Muscle layer of duodenum (tissue), 2 donors: ENCODE results near the gene NIBAN1.
"Not testable (repeated sequence)": the region's sequence is repeated elsewhere in the genome, so short reads cannot be mapped to it uniquely, and the experiment has no call there.

Source experiments
- H3K27ac ChIP-seq: one replicate; pipeline ENCODE4 v1.7.0; 2013; ENCODE audit warnings: mild to moderate bottlenecking, low read length
- H3K27me3 ChIP-seq: one replicate; pipeline ENCODE4 v1.7.0; 2013; ENCODE audit warnings: low read depth, mild to moderate bottlenecking, control low read depth, low read length
- H3K36me3 ChIP-seq, 2 donors: one replicate each; pipeline ENCODE4 v1.7.0; 2013; ENCODE audit warnings: low read length in 2 of 2, control low read depth in 1 of 2, mild to moderate bottlenecking in 1 of 2; ENCODE audit not compliant: insufficient read depth in 2 of 2, control insufficient read depth in 1 of 2
- H3K4me1 ChIP-seq, 2 donors: one replicate each; pipeline ENCODE4 v1.7.0; 2013; ENCODE audit warnings: low read length in 2 of 2, mild to moderate bottlenecking in 2 of 2, control low read depth in 1 of 2, moderate library complexity in 1 of 2; ENCODE audit not compliant: insufficient read depth in 2 of 2, control insufficient read depth in 1 of 2
- H3K4me3 ChIP-seq, 2 donors: one replicate each; pipeline ENCODE4 v1.7.0; 2013; ENCODE audit warnings: low read length in 2 of 2, low read depth in 1 of 2, mild to moderate bottlenecking in 1 of 2
- H3K9me3 ChIP-seq, 2 donors: one replicate each; pipeline ENCODE4 v1.7.0; 2013; ENCODE audit warnings: low read length in 2 of 2, control low read depth in 1 of 2, mild to moderate bottlenecking in 1 of 2; ENCODE audit not compliant: control insufficient read depth in 1 of 2
- donor health status: healthy.

Gene NIBAN1

DNA sequence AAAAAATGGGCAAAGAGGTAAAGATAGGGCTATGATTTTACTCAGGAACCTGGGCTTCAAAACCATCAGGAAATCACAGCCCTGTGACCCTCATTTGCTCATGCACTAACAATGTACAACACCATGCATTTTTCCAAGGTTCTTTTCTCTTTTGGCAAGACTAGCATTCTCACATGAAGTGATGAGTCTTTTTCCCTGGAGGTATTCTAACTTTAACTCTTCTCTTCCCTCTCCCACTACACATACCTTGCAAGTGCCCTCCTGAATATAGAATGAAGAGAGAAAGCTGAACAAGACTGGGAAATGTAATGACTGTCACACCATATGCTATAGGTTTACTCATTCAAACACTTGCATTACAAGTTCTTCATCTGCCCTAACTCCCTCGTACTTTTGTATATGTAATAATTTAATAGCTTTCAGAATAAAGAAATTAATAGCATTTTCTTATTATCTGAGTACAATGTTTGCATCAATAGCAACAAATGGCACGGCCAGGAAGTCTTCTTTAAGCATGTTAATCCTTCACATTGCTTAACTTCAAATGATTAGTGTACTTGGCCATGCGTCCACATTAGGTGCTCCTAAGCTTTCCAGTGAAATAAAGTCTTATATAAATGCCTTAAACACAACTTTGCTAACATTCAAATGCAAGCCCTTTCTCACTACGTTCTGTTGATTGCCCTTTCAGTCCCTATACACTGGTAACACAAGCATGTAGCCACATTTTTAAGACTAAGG, 1.8 kb downstream of the NIBAN1 start:
- H3K9me3 ChIP-seq = no peaks in the 10 kb centered on the region
- peak overlapping the region; percentile 85 to 94 for H3K4me3 ChIP-seq
- no peaks in the 10 kb centered on the region for H3K27me3 ChIP-seq
- peaks cover 0 to 5% of the 10 kb centered on the region in 2 donors for H3K4me1 ChIP-seq
- H3K27ac ChIP-seq = peak overlapping the region; percentile 83
- H3K36me3 ChIP-seq = no peaks in the 10 kb centered on the region

DNA sequence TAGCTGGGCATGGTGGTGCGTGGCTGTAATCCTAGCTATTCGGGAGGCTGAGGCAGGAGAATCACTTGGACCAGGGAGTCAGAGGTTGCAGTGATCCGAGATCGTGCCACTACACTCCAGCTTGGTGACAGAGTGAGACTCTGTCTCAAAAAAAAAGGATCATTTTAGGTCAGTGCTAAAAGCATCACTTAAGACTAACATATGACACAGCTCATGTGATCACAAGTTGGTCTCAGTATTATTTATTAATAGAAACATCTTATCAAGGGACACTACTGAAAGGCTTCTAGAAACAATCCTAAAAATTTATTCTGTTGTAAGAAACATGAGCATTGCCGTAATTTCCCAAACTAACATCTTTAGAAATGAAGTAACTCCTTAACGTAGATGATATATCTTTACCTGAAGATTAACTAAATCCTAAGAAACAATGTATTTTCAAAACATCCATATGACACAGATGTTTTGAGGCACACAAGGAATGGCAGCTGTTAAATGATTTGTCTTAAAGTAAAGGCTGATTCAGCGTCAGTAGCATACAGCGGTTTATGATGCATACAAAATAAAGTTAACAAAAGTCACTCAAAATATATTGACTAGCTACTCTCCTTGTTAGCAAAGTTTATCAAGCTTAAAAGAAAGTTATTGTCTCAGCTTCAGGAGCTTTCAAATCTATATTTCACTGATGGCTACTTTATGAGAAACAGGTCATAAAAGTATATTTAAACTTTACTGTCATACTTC, 2.6 kb downstream of the NIBAN1 start:
- H3K9me3 ChIP-seq = no peaks in the 10 kb centered on the region
- peaks cover 0 to 10% of the 10 kb centered on the region in 2 donors for H3K4me1 ChIP-seq
- peak overlapping the region; percentile 7 to 85 for H3K4me3 ChIP-seq
- peak overlapping the region; percentile 10 for H3K27ac ChIP-seq
- no peaks in the 10 kb centered on the region for H3K36me3 ChIP-seq
- no peaks in the 10 kb centered on the region for H3K27me3 ChIP-seq

- H3K4me1 ChIP-seq = peaks cover 0 to 17% of the 10 kb centered on the region in 2 donors
- H3K27me3 ChIP-seq = no peaks in the 10 kb centered on the region
- H3K4me3 ChIP-seq = no peak overlapping the region
- H3K36me3 ChIP-seq = no peaks in the 10 kb centered on the region
- H3K9me3 ChIP-seq = no peaks in the 10 kb centered on the region
- no peak overlapping the region for H3K27ac ChIP-seq
These were observed 3.6 kb downstream of the NIBAN1 start for GRCh38 chr1:184970691-184971161.

DNA sequence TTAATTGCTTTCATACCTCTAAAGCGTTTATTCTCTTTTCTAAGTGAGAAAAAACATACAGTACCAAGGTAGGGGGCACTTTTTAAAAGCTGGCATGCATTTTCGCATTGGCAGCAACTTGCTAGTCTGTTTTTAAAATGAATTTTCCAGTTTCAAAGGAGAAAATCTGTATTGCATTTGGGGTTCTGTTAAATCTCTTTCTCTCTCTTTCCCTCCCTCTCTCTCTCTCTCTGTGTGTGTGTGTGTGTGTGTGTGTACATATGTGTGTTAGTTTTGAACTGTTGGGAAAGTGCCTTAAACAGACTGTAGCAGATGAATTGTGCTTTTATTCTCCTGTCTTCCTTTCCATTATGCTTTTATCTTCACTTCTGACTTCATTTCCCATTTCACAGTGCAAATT, 7.3 kb downstream of the NIBAN1 start:
- no peak overlapping the region for H3K4me3 ChIP-seq

GRCh38 chr1:184965944-184966860, 8.1 kb downstream of the NIBAN1 start:
- Histone ChIP-seq H3K27ac (no peak overlapping the region), H3K27me3 (no peaks in the 10 kb centered on the region), H3K36me3 (no peaks in the 10 kb centered on the region), H3K4me1 (peaks cover 0 to 17% of the 10 kb centered on the region in 2 donors), H3K9me3 (no peaks in the 10 kb centered on the region), H3K4me3 (no peak overlapping the region)

More for the DNA sequence above, 7.3 kb downstream of the NIBAN1 start:
- Histone ChIP-seq H3K36me3 (no peaks in the 10 kb centered on the region), H3K27ac (no peak overlapping the region), H3K4me1 (peaks cover 0 to 17% of the 10 kb centered on the region in 2 donors), H3K27me3 (no peaks in the 10 kb centered on the region), H3K9me3 (no peaks in the 10 kb centered on the region)

DNA sequence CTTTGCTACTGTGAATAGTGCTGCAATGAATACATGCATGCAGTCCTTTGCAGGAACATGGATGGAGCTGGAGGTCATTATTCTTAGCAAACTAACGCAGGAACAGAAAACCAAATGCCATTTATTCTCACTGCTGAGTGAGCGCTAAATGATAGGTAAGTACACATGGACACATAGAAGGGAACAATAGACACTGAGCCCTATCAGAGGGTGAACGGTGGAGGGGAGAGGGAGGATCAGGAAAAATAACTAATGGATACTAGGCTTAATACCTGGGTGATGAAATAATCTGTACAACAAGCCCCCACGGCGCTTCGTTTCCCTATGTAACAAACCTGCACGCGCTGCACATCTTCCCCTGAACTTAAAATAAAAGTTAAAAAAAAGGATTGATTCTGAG, 8.9 kb downstream of the NIBAN1 start:
- Histone ChIP-seq H3K4me3 (no peak overlapping the region), H3K4me1 (peaks cover 0 to 21% of the 10 kb centered on the region in 2 donors), H3K27me3 (no peaks in the 10 kb centered on the region), H3K27ac (no peak overlapping the region), H3K9me3 (no peaks in the 10 kb centered on the region), H3K36me3 (no peaks in the 10 kb centered on the region)

DNA sequence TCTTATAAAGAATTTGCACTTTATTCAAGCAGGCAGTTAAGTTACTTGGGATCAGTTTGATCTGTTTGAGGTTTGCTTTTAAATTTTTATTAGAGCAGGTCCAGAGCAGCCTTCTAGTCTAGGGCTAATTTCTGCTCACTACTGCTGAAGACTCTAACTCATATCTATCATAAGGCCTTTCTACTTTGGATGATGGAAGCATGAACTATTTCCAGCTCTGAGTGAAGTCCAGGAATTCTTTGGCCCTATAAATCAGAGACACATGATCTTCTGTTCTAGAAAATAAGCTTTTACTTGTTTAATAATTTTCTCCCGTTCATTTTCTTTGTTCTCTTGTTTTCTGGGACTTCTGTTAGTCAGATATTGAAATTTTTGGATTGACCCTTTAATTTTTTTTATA, 14.7 kb downstream of the NIBAN1 start:
- Histone ChIP-seq H3K4me1 (peaks cover 8 to 19% of the 10 kb centered on the region in 2 donors), H3K4me3 (no peak overlapping the region), H3K9me3 (no peaks in the 10 kb centered on the region), H3K27me3 (no peaks in the 10 kb centered on the region), H3K36me3 (no peaks in the 10 kb centered on the region), H3K27ac (peak overlapping the region; percentile 19)

DNA sequence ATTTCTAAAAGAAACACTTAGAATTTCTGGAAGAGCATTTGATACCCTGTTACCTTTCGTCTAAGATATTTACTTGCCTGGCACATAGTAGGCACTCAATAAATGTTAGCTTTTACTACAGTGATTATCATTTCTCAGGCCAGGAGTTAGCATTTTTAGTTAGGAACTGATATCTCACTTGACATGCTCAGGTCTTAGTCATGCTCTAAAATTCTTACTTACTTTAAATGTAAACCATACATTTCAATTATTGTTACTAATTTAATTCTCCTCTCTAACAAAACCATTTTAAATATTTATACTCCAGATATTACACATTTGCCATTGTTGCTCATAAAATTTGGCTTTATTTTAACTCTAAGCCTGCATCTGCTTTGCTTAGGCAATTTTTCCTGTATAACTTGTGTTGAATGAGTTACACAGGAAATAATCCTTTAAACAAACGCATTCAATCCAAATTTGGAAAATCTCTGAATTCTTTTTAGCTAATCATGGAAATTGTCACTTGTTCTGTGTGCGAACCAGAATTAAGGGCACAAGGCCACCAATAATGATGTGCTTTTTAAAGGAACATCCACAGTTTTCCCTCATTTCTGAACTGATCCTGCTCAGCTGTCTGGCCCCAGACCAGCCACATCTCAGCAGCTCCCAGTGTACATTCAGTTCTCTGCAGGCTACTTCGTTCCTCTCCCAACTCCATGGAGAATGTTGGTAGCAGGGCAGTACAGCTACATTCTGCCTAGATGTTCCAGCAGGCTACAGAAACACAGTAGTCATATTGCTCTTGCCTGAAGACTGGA, 15.6 kb downstream of the NIBAN1 start:
- Histone ChIP-seq H3K4me1 (peaks cover 8 to 25% of the 10 kb centered on the region in 2 donors), H3K9me3 (no peaks in the 10 kb centered on the region), H3K27ac (peak overlapping the region; percentile 19), H3K36me3 (no peaks in the 10 kb centered on the region), H3K4me3 (no peak overlapping the region), H3K27me3 (no peaks in the 10 kb centered on the region)

- not testable (repeated sequence) for H3K4me3 ChIP-seq, H3K9me3 ChIP-seq, H3K36me3 ChIP-seq, H3K27me3 ChIP-seq
- Histone ChIP-seq H3K27ac (peak overlapping the region; percentile 19), H3K4me1 (peaks cover 8 to 25% of the 10 kb centered on the region in 2 donors)
These were observed 16.4 kb downstream of the NIBAN1 start for GRCh38 chr1:184957901-184958300.

- Histone ChIP-seq H3K27ac (no peak overlapping the region), H3K36me3 (no peaks in the 10 kb centered on the region), H3K4me1 (peaks cover 8 to 25% of the 10 kb centered on the region in 2 donors), H3K27me3 (no peaks in the 10 kb centered on the region), H3K4me3 (no peak overlapping the region), H3K9me3 (no peaks in the 10 kb centered on the region)
These were observed 17.2 kb downstream of the NIBAN1 start for GRCh38 chr1:184956999-184957700.
